HS-27A (cell line): ENCODE data around the gene KIF4B.
"Not testable (repeated sequence)": the region's sequence is repeated elsewhere in the genome, so short reads cannot be mapped to it uniquely, and the experiment has no call there.

Experiments
- DNase-seq: peaks from one replicate; pipeline ENCODE4 v3.0.0-alpha.2; 2012; ENCODE audit warnings: low read depth, missing footprints

KIF4B gene

GRCh38 chr5:155013526-155013925 lies at the start of gene KIF4B:
Gene KIF4B (plus strand): TSS chr5:155013755. CDS start chr5:155013860, 105 bp downstream.
- no peak for DNase-seq

- no peak for DNase-seq
Observed at GRCh38 chr5:154966081-154966841, 47.3 kb upstream of the KIF4B start.

- DNase-seq = no peak
Observed at GRCh38 chr5:154966874-154967273, 46.7 kb upstream of the KIF4B start.

GRCh38 chr5:154967421-154968024 lies 46.0 kb upstream of the KIF4B start:
- DNase-seq = no peak

GRCh38 chr5:154968953-154969352 lies 44.6 kb upstream of the KIF4B start:
- no peak for DNase-seq

GRCh38 chr5:154970759-154971158 lies 42.8 kb upstream of the KIF4B start:
- DNase-seq = no peak

- no peak for DNase-seq
Observed at GRCh38 chr5:154971501-154971900, 42.1 kb upstream of the KIF4B start.

DNA sequence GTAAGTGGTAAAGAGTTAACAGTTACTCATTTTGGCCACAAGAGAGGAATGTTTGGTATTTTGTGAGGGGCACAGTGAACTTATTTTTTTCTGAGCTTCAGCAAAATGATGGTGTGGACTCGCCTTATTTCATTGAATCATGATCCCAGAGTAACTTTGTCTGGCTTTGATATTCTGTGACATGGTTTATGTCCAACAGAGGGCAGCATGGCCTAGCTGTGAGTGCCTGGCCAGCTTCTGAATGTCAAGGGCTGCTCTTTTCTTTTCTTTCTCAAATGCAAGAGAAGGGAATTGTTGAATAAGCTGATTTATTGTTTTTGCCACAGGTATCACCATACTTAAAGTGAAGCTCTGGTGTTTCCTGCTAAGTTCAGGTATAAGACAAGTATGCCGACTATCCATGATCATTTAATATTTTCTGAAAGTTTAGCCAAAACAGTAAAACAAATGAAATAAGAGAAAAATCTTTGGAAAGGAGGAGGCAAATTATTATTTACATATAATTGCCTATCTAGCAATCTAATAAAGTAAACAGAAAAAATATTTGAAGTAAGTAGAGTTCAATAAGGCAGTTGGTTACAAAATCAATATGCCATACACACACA lies 41.0 kb upstream of the KIF4B start:
- peak; percentile 2 for DNase-seq

GRCh38 chr5:154976082-154976481 lies 37.5 kb upstream of the KIF4B start:
- DNase-seq = not testable (repeated sequence)

DNA sequence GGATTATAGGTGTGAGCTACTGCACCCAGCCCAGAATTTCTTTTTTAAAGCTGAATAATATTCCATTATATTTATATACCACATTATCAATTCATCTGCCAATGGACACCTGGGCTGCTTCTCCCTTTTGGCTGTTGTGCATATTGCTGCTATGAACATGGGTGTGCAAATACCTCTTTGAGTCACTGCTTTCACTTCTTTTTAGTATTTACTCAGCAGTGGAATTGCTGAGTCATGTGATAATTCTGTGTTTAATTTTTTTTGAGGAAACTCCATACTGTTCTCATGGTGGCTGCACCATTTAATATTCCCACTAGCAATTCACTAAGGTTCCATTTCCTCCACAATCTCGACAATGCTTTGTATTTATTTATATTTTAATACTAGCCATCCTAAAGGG lies 36.1 kb upstream of the KIF4B start:
- no peak for DNase-seq

GRCh38 chr5:154978294-154978693 lies 35.3 kb upstream of the KIF4B start:
- not testable (repeated sequence) for DNase-seq

GRCh38 chr5:154984946-154985516 lies 28.5 kb upstream of the KIF4B start:
- no peak for DNase-seq

- DNase-seq = no peak
Observed at GRCh38 chr5:154986151-154986550, 27.4 kb upstream of the KIF4B start.

- no peak for DNase-seq
Observed at GRCh38 chr5:154989626-154990025, 23.9 kb upstream of the KIF4B start.

DNA sequence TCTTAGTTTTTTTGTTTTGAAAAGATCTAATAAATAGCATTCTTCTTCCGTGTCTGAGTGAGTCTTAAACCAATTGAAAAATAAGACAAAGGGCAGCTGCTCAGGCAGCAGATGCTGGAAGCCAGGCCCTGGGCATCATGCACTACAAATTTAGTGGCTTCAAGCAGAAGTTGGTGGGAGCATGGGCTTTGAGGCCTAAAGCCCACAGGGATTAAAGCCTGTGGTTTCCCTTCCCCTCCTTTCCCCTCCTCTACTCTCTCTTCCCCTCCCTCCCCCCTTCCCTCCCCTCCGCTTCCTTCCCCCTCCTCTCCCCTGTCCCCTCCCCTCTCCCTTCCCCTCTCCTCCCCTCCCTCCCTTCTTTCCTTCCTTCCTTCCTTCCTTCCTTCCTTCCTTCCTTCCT lies 20.1 kb upstream of the KIF4B start:
- no peak for DNase-seq

DNA sequence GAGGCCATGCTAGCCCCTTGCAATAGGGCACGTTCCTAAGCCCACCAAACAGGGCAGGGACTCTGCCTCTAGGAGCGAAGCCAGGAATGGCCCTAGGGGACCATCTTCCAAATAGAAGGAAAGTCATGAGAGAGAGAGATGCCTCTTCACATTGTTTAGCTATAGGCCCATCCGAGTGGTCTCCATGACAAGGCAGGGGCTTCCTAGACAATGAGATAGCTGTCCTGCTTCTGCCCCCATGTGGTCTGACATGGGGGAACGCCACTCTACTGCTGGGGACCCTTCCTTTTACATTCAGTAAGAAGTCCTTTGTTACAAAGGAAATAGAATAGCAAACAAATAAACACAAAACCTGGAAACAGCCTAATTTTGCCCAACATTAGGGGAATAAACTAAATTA lies 17.9 kb upstream of the KIF4B start:
- DNase-seq = no peak

DNA sequence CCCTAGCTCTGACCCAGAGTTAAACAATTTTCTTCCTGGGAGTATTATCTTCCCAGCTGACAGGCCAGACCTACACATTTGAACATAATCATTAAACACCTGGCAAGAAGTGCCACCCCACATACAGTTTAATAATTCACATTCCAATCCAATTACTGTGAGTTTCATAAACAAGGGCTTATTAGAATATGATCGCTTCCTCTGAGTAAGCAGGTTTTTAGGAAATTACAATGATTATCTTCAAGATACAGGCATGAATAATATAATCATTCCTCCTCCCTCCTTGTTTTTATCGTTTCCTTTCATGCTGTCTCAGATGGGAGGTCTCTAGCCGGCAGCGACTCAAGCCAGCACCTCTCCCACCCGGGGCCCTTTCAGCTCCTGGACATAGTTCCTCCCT lies 15.8 kb upstream of the KIF4B start:
- no peak for DNase-seq

- no peak for DNase-seq
Observed at GRCh38 chr5:154999865-155000264, 13.7 kb upstream of the KIF4B start.

GRCh38 chr5:155001523-155001922 lies 12.0 kb upstream of the KIF4B start:
- no peak for DNase-seq

DNA sequence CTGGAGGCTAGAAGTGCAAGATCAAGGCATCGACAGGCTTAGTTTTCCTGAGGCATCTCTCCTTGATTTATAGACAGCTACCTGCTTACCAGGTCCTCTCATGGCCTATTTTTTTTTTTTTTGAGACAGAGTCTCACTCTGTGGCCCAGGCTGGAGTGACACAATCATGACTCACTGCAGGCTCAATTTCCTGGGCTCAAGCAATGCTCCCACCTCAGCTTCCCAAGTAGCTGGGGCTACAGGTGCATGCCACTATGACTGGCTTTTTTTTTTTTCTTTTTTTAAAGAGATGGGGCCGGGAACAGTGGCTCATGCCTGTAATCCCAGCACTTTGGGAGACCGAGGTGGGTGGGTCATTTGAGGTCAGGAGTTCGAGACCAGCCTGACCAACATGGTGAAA lies 10.8 kb upstream of the KIF4B start:
- DNase-seq = not testable (repeated sequence)

DNA sequence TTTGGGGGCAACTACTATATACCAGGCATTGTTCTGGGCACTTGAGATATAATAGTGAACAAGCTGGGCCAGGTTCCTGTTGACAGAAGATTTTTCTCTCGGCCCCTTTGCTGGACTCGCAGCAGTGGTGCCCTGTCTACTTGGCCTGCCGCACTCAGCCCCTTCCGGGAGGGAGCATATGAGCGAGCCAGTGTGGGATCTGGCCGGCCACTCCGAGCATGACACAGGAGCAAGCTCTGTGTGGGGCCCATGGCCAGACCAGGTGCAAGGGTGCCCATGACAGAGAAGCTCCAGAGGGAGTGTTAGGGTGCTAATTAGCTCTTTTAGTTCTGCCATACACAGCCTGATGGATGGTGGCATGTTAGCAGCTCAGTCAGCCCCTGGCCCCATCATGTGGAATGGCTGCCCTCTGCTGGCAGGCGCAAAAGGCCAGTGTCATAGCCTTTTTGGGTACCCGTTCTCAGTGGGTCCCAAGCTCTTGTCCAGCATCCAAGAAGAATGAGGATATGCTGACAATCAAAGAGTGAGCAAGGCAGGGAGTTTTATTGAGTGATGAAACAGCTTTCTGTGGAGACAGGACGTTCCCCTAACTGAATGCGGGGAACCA lies 9.3 kb upstream of the KIF4B start:
- no peak for DNase-seq

GRCh38 chr5:155006265-155006664 lies 7.3 kb upstream of the KIF4B start:
- not testable (repeated sequence) for DNase-seq

DNA sequence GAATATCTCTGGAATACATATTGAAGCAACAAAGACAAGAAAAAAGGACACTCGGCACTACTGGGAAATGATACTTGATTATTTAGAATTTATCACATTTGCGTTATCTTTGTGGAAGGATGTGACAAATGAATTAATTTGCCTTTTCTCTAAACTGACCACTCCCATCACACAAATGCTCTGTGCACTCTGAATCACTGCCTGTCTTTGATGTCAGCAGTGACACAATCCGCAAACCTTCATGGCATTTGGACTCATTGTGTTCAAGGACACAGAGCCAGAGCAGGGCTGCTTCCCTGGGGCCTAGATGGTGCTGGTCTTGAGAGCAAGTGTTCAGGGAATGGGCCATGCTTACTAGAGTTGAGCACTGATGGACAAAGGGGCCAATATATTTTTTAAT lies 4.9 kb upstream of the KIF4B start:
- DNase-seq = no peak
